Right lobe of liver (tissue), 4 donors: ENCODE data around the gene KIZ.

ENCODE experiments used
- CTCF ChIP-seq, 4 donors: fragments of 200-600 bp in 3 of 4; fragments of 450-650 bp in 1 of 4; IDR thresholded peaks; one replicate each; pipeline versions ENCODE4 v1.5.1 to v1.8.0; 2016 to 2022; ENCODE audit warnings: antibody characterized with exemption in 4 of 4, mild to moderate bottlenecking in 2 of 4
- POLR2A ChIP-seq: fragments of 450-650 bp; IDR thresholded peaks from one replicate; pipeline ENCODE4 v1.6.1; 2017; ENCODE audit warnings: antibody characterized with exemption, mild to moderate bottlenecking
- donor health status: DM: no; HTN: no; CAD: no.
- donor health status: DM: no; HTN: no; CAD: no.
- donor health status: DM: no; HTN: yes; CAD: no.

- TF ChIP-seq POLR2A (no peak), CTCF (IDR thresholded peaks at IDR 0.05) (no peak)
These were observed 29.4 kb downstream of the KIZ start for GRCh38 chr20:21155268-21155667.
